Mesenteric fat pad (tissue), 1 donor: Measurements from ENCODE around the gene EMILIN2. TPM values are rescaled to one million over a fixed set of nuclear protein-coding genes. Genes with fewer than 3 reads are reported as not detected.

ENCODE experiments used
- DNase-seq: peaks from one replicate; pipeline ENCODE4 v3.0.0-alpha.2; 2020; ENCODE audit warnings: low spot score
- total RNA-seq: library from RNA; stranded (reverse); fragmentation: NEBNext Ultra II Directional; extraction: Animal tissue kit (Norgen Biotek cat#: 25700); gene quantifications from one replicate; pipeline ENCODE4 v1.2.1, GENCODE V29; 2021
- donor health status: DM: yes; HTN: yes; CAD: no.

The EMILIN2 gene
- total RNA-seq, 1 donor from 2014 or later: 37.2 TPM

- no peak for DNase-seq
Observed at GRCh38 chr18:2897448-2898185, 50.8 kb downstream of the EMILIN2 start.

GRCh38 chr18:2898186-2898640, 51.4 kb downstream of the EMILIN2 start:
- DNase-seq: no peak

GRCh38 chr18:2900684-2901422, 54.0 kb downstream of the EMILIN2 start:
- peak; percentile 60 for DNase-seq

- peak; percentile 73 for DNase-seq
Observed at GRCh38 chr18:2901423-2901985, 54.7 kb downstream of the EMILIN2 start.

- peak; percentile 79 for DNase-seq
Observed at GRCh38 chr18:2902327-2902726, 55.5 kb downstream of the EMILIN2 start.

- DNase-seq: peak; percentile 79
Observed at GRCh38 chr18:2903006-2903405, 56.2 kb downstream of the EMILIN2 start.

GRCh38 chr18:2905854-2906703, 59.3 kb downstream of the EMILIN2 start:
- DNase-seq: peak; percentile 90

GRCh38 chr18:2906704-2907549, 60.1 kb downstream of the EMILIN2 start:
- peak; percentile 89 for DNase-seq

GRCh38 chr18:2907550-2908135, 60.8 kb downstream of the EMILIN2 start:
- no peak for DNase-seq

GRCh38 chr18:2908166-2908945, 61.5 kb downstream of the EMILIN2 start:
- DNase-seq: no peak

- no peak for DNase-seq
Observed at GRCh38 chr18:2908946-2909335, 62.1 kb downstream of the EMILIN2 start.

- DNase-seq: no peak
Observed at GRCh38 chr18:2909431-2910140, 62.8 kb downstream of the EMILIN2 start.

GRCh38 chr18:2910261-2910660, 63.5 kb downstream of the EMILIN2 start:
- DNase-seq: no peak

- no peak for DNase-seq
Observed at GRCh38 chr18:2910751-2911425, 64.1 kb downstream of the EMILIN2 start.

GRCh38 chr18:2911533-2911932, 64.7 kb downstream of the EMILIN2 start:
- DNase-seq: no peak

- peak; percentile 88 for DNase-seq
Observed at GRCh38 chr18:2912357-2913299, 65.8 kb downstream of the EMILIN2 start.
